K562 (cell line): ENCODE data around the gene METRNL. TPM values are rescaled to one million over a fixed set of nuclear protein-coding genes. Genes with fewer than 3 reads are reported as not detected.
A peak's percentile ranks its signal among the peaks of the same experiment; 100 is the strongest.

Source experiments
- ATAC-seq: fragments of 200-7000 bp; cut with Tn5 transposase; 3 replicates; pipeline ENCODE4 v1.9.1; 2020; ENCODE audit warnings: moderate library complexity
- BruUV-seq: library from RNA; stranded (reverse); fragments of 400-500 nt; replicated peaks from 2 replicates; lab custom pipeline; 2021; lab: Mats Ljungman, UMichigan
- CTCF ChIA-PET: fragments of 300-600 bp; formaldehyde crosslinking; extraction: SDS; loops from one replicate; lab custom pipeline; 2021; ENCODE audit warnings: low intra/inter-chr PET ratio; lab: Yijun Ruan, JAX
- POLR2A ChIA-PET: fragments of 300-600, 350-650 bp; sonication (Branson Sonifier 250); formaldehyde crosslinking; extraction: SDS; loops from one replicate; lab custom pipeline; 2021; ENCODE audit warnings: antibody characterized with exemption, inconsistent platforms; lab: Yijun Ruan, JAX
- DNase-seq, 4 experiments: peaks; one replicate each; pipeline versions ENCODE4 v3.0.0 to v3.0.0-alpha.2; 2011 to 2018; ENCODE audit warnings: low spot score in 3 of 4, mixed read lengths in 3 of 4; ENCODE audit errors: extremely low read depth in 1 of 4
- FAIRE-seq: peaks from 2 replicates; lab custom pipeline; 2011; peaks lifted over from hg19 to GRCh38; lab: Jason Lieb, UNC
- H2AFZ ChIP-seq: 2 replicates; pipeline ENCODE4 v1.6.0; 2011; ENCODE audit warnings: low read depth, low read length, control low read depth, inconsistent platforms
- H3K27ac ChIP-seq: fragments of 200-600 bp; 3 replicates; pipeline ENCODE4 v1.8.0; 2011; ENCODE audit warnings: low read depth, mild to moderate bottlenecking, control low read depth, inconsistent platforms, low read length, moderate library complexity, mixed read lengths; ENCODE audit errors: extremely low read depth
- H3K27me3 ChIP-seq, 2 experiments: fragments of 300-600 bp in 1 of 2; 2 replicates in 1 of 2; 3 replicates in 1 of 2; pipeline versions ENCODE4 v1.6.0 to v1.8.0; 2011; ENCODE audit warnings: inconsistent platforms in 2 of 2, low read length in 2 of 2, mild to moderate bottlenecking in 1 of 2, mixed read lengths in 1 of 2, moderate library complexity in 1 of 2; ENCODE audit not compliant: control insufficient read depth in 2 of 2, insufficient read depth in 2 of 2
- H3K36me3 ChIP-seq: fragments of 300-600 bp; 3 replicates; pipeline ENCODE4 v1.8.0; 2011; ENCODE audit warnings: mild to moderate bottlenecking, low read length, inconsistent platforms; ENCODE audit not compliant: control insufficient read depth, insufficient read depth
- H3K4me1 ChIP-seq, 2 experiments: fragments of 200-600 bp in 1 of 2; replicated peaks in 1 of 2; 2 replicates in 1 of 2; 3 replicates in 1 of 2; pipeline versions ENCODE4 v1.5.1 to v1.8.0; 2011; ENCODE audit warnings: inconsistent platforms in 2 of 2, low read length in 2 of 2, mild to moderate bottlenecking in 1 of 2, mixed read lengths in 1 of 2, moderate library complexity in 1 of 2; ENCODE audit not compliant: control insufficient read depth in 2 of 2, insufficient read depth in 2 of 2
- H3K4me2 ChIP-seq: 2 replicates; pipeline ENCODE4 v1.6.1; 2011; ENCODE audit warnings: low read length, control low read depth, inconsistent platforms, mixed read lengths; ENCODE audit not compliant: insufficient read depth
- H3K4me3 ChIP-seq: fragments of 200-600 bp; sonication (generic), shearing (Covaris generic); 2 replicates; pipeline ENCODE4 v1.5.1; 2016; ENCODE audit warnings: control low read depth, inconsistent platforms
- H3K79me2 ChIP-seq: fragments of 200-600 bp; 3 replicates; pipeline ENCODE4 v1.8.0; 2011; ENCODE audit warnings: low read length, inconsistent platforms; ENCODE audit not compliant: control insufficient read depth, insufficient read depth
- H3K9ac ChIP-seq, 2 experiments: 2 replicates each; pipeline versions ENCODE4 v1.6.0 to v1.6.1; 2011; ENCODE audit warnings: low read depth in 2 of 2, low read length in 2 of 2, control low read depth in 1 of 2, inconsistent platforms in 1 of 2, mild to moderate bottlenecking in 1 of 2, mixed read lengths in 1 of 2; ENCODE audit not compliant: insufficient read depth in 1 of 2
- H3K9me1 ChIP-seq: one replicate; pipeline ENCODE4 v1.6.0; 2011; ENCODE audit warnings: inconsistent platforms, mild to moderate bottlenecking, low read length, moderate library complexity; ENCODE audit not compliant: control insufficient read depth, insufficient read depth
- H3K9me3 ChIP-seq: replicated peaks from 2 replicates; pipeline ENCODE4 v1.5.1; 2011; ENCODE audit warnings: low read depth, low read length, inconsistent platforms; ENCODE audit not compliant: control insufficient read depth, insufficient read depth
- H4K20me1 ChIP-seq: replicated peaks from 2 replicates; pipeline ENCODE4 v1.6.1; 2011; ENCODE audit warnings: low read length, inconsistent platforms, mixed read lengths; ENCODE audit not compliant: control insufficient read depth, insufficient read depth
- EZH2 ChIP-seq: IDR thresholded peaks from 2 replicates; pipeline ENCODE4 v1.6.1; 2012; ENCODE audit warnings: low read depth, mild to moderate bottlenecking, inconsistent platforms, low read length, borderline replicate concordance
- IRF9 ChIP-seq: fragments of 450-650 bp; IDR thresholded peaks from 2 replicates; pipeline ENCODE4 v1.6.1; 2016; ENCODE audit warnings: missing biosample characterization, missing genetic modification characterization
- NCOA1 ChIP-seq: fragments of 450-650 bp; IDR thresholded peaks from 2 replicates; pipeline ENCODE4 v1.6.1; 2016; ENCODE audit warnings: low read depth
- RAD51 ChIP-seq: fragments of 450-650 bp; IDR thresholded peaks from 2 replicates; pipeline ENCODE4 v1.7.1; 2016; ENCODE audit warnings: low read depth, mild to moderate bottlenecking, borderline replicate concordance
- THAP12 ChIP-seq: fragments of 250-450 bp; sonication (Bioruptor Pico); IDR thresholded peaks from 2 replicates; pipeline ENCODE4 v1.9.0; 2021; ENCODE audit warnings: mild to moderate bottlenecking, inconsistent platforms
- WGBS: fragments of 100-300 bp; shearing (Covaris generic); methylation state at CpG from one replicate; pipeline ENCODE4 v1.1.6; 2016; ENCODE audit warnings: low coverage, mixed read lengths; ENCODE audit not compliant: insufficient coverage; ENCODE audit errors: missing lambda C conversion rate; 5-methylcytosine and 5-hydroxymethylcytosine counted together
- in situ Hi-C: fragments of 300-500 bp; cut with MboI; formaldehyde crosslinking; loops from 4 replicates; pipeline ENCODE4 v1.15.0; 2018; ENCODE audit warnings: inconsistent platforms, mixed read lengths
- intact Hi-C: fragments of 100-400 bp; cut with micrococcal nuclease; formaldehyde crosslinking; loops from 2 replicates; pipeline ENCODE4 v1.14.2; 2022
- polyA plus RNA-seq, 8 experiments: library from polyadenylated mRNA; depleted of rRNA in 4 of 8; stranded (reverse) in 5 of 8; unstranded in 3 of 8; fragments of >200 nt; fragmentation: Nextera tagmentation in 2 of 8; fragmentation: Illumina TruSeq in 1 of 8; extraction: Ambion mirVana in 2 of 8; extraction: Trizol in 1 of 8; gene quantifications; 2 replicates each; pipeline versions ENCODE4 v1.2.1 to v1.2.3, GENCODE V29; 2011 to 2014; ENCODE audit warnings: inconsistent platforms in 1 of 8, missing spikeins in 1 of 8
- total RNA-seq, 7 experiments: library from RNA; depleted of rRNA in 6 of 7; stranded (reverse); fragments of >200 nt in 6 of 7; fragmentation: Illumina TruSeq in 2 of 7; extraction: Trizol in 2 of 7; gene quantifications; 2 replicates each; pipeline versions ENCODE4 v1.2.1 to v1.2.3, GENCODE V29; 2011 to 2021; ENCODE audit warnings: low replicate concordance in 1 of 7

The METRNL gene
- total and polyA plus RNA-seq, 9 of the 15 experiments (the other 6 are each of a cell fraction or from before 2014, with no cell fraction given) = 0.17 to 31.8 (median 2.9) TPM

DNA sequence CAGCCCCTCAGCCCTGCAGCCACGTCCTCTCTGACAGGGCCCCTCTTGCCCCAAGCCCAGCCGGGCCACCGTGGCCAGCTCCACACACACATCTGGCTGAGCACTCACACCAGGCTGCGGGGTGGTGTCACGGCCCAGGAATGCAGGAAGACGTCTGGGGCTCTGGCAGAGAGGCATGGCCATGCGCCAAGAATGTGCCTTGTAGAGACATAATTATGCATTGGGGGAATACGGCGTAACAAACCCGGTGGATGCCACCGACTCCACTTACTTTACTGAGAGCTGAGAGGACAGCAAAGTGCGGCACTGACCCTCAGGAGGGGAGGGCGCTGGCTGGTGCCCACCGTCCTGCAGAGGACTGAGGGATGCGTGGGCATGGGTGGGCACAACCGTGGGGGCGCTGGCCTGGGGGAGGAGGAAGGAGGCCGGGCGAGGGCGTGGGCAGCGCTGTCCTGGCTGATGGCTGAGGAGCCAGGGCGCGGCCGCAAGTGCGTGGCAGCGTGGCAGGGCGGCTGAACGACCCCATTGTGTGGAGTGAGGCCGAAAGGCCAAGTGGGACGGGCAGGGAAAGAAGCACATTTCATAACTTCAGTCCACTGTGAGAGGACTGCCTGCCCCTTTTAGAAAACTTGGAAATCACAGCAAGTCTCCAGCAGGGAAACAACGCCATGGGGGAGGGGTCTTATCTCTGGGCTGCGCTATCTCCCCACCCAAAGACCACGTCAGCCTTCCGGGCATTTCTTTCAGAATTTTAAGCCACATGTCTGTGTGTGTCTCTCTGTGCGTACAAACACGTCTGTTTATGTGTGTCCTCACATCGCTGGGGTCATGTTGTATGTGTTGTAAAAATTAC lies 30.6 kb downstream of the METRNL start (continued):
- TF ChIP-seq THAP12 (CRISPR knock-in tag) (no peak), IRF9 (tag) (no peak), NCOA1 (no peak)

DNA sequence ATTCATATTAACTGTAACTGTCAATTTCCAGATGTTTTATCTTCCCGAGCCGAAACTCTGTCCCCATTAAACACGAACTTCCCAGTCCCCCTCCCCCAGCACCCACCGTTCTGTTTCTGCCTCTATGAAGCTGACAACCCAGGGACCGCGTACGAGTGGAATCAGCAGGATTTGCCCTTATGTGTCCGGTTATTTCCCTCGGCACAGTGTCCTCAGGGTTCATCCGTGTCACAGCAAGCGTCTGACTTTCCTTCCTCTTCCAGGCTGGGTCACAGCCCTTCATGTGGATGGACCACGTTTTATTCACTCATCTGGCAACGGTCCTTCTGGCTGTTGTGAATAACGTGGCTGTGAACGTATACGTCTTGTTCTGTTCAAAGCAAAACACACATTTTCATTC lies 31.3 kb downstream of the METRNL start:
- FAIRE-seq = peak; percentile 58
- peaks cover 8 to 47% of the 10 kb centered on the region in 2 experiments; a peak in 4 of 5 replicates for H3K4me1 ChIP-seq
- peak overlapping the region in 1 of 2 experiments; percentile 20; a peak in 1 of 4 replicates for H3K9ac ChIP-seq
- ChIA-PET CTCF (no interaction called here), POLR2A (no interaction called here)
- H4K20me1 ChIP-seq = peaks cover 4% of the 10 kb centered on the region; the same call in 1 of the 2 replicates
- no peaks in the 10 kb centered on the region for H3K9me1 ChIP-seq
- H3K4me2 ChIP-seq = peak overlapping the region; percentile 59
- H3K27me3 ChIP-seq = peaks cover 22 to 85% of the 10 kb centered on the region in 2 experiments
- in situ Hi-C loops (no loop called here), intact Hi-C loops (no loop called here)
- H3K9me3 ChIP-seq = no peaks in the 10 kb centered on the region; the same call in 1 of the 2 replicates
- 7% methylated on average over 16 of the region's 16 CpGs for WGBS
- H3K4me3 ChIP-seq = no peak overlapping the region
- no peaks in the 10 kb centered on the region for H3K36me3 ChIP-seq
- no peak for DNase-seq
- no TSS peak for BruUV-seq
- H3K27ac ChIP-seq = no peak overlapping the region
- no peaks in the 10 kb centered on the region for H3K79me2 ChIP-seq
- peak overlapping the region; percentile 64; the same call in 1 of the 2 replicates for H2AFZ ChIP-seq
- no peak for ATAC-seq
- TF ChIP-seq EZH2 = peak; percentile 86; the same call in 1 of the 2 replicates
- no peak for TF ChIP-seq RAD51
